ENCODE measurements around the gene OSBP2.
"Not testable (repeated sequence)": the region's sequence is repeated elsewhere in the genome, so short reads cannot be mapped to it uniquely, and the experiment has no call there.

Gene OSBP2

DNA sequence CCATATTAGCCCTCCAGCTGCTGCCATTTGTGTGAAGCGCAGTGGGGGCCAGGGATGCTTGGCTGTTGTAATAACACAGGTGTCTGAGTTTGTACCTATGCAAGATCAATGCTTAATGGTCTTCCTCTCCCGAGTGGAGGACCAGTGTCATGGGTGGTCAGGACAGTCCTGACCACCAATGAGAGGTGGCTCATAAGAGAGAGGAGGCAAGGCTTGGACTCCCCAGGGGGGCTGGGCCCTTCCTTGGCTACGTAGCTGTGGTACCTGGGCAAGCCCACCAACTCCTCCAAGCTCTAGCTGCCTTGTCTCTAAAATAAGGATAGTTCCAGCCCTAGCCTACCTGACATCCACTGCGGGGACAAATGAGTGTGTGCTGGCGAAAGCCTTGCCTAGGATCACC is 79.2 kb downstream of the OSBP2 start:
- DNase-seq = no peak

DNA sequence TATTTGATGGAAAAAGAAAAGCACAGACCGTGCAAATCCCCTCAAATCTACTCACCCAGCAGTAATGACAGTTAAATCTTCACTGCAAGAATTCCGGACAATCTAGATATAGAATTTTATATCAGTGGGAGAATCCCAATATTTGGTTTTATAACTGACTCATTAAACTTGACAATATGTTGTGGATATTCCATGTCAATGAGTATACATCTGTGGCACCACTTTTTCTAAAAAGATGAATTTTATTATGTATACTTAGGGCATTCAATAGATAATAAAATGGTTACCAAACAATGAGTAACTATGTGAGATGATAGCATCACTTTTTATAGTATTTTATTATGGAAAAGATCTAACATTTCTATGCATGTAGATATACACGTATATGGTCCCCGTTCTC is 79.9 kb downstream of the OSBP2 start:
- DNase-seq = no peak

DNA sequence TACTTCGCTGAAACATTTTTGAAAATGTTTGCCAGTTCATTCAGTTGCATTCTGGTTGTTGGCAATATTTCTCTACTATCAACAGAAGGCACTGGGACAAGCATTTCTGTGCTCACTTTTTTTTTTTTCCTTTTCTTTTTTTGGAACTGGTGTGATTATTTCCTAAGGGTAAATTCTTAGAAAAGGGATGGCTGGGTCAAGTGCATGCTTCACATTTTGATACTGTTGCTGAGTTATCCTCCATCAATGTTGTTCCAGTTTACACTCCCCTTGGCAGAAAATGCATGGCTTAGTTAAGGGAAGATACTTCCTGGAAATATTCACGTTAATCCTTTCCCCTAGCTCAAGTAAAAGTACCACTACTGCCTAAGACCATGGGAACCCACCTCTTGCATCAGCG is 81.8 kb downstream of the OSBP2 start:
- DNase-seq = no peak

DNA sequence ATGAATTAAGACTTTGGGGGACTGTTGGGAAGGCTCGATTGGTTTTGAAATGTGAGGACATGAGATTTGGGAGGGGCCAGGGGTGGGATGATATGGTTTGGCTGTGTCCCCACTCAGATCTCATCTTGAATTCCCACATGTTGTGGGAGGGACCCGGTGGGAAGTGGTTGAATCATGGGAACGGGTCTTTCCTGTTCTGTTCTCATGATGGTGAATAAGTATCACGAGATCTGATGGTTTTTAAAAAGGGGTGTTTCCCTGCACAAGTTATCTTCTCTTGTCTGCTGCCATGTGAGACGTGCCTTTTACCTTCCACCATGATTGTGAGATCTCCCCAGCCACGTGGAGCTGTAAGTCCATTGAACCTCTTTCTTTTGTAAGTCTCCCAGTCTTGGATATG is 82.5 kb downstream of the OSBP2 start:
- DNase-seq = not testable (repeated sequence)

DNA sequence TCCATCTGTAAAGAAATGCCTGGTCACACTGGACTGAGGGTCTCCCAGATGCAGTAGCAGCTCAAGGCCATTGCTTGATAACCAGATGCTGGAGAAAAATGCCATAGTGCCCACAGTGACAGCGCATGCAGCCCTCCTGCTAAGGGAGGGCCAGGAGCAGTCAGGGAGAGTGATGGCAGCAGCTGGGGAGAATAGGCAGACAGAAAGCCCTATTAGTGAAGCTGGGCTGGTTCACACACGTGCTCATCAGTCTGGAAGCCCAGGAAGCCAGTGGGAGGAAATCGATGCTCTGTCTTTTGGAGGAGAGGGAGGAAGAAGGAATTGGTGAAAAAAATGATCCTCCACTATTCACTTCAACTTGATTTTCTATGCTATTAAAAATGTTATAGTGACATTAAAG is 82.9 kb downstream of the OSBP2 start:
- DNase-seq = no peak

DNA sequence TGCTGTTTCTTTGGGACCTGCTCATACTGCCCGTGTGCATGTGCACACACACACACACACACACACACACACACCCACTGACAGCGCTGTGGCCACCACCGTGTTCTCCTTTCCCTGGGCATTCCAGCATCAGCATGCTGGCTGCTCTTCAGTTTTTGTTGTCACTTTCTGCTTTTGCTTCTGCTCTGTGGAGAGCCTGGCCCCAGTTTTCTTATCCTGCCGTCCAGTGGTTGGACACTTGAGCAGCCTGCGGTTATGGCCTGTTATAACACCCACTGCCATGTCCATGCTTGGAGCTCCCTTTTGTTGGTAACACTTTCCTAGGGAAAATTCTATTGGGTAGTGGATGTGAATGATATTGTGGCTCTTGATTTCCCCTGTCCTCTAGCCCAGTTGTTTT is 83.6 kb downstream of the OSBP2 start:
- DNase-seq = no peak

DNA sequence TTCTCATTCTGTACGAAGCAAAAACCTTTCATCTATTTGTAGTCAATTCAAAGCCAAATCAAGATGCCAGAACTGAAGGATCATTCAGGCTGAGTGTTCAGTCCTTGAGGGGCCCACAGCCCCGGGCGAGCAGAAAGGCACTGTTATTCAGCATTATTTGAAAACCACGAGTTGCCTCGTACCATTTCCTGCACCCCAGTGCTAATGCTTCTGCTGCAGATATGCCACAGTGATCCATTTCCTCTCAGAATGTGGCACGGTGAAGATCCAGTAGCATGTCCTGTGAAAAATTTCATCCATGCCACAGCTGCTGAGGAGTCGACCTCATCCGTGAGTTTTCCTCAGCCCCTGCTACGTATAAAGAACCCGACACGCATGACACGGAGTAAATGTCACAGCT is 85.4 kb downstream of the OSBP2 start:
- DNase-seq = no peak

DNA sequence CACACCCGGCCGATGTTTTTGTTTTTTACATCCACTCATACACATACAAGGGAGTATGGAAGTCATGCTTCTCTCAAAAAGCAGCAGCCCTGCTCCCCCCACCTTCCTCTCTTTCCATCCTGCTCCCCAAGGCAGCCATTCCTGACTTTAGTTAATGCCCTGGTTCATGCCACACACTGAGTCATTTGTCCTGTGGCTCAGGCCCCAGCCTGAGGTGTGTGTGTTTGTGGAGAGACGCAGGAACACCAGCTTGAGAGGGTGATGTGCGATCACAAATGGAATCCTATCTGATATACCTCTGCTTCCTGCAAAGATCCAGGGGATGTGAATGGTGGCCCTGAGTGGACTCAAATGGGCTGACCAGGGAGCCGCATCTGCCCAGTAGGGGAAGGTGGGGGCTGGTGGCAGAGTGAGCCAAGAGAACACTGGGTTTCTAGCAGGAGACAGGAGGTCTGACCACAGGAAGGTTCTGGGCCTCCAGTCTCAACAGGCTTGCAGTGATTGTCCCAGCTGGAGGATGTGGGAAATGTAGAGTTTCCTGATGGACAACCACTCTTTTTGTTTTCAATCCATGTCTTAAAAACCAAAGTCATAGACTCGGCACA is 86.7 kb downstream of the OSBP2 start:
- peak; percentile 6 for DNase-seq

DNA sequence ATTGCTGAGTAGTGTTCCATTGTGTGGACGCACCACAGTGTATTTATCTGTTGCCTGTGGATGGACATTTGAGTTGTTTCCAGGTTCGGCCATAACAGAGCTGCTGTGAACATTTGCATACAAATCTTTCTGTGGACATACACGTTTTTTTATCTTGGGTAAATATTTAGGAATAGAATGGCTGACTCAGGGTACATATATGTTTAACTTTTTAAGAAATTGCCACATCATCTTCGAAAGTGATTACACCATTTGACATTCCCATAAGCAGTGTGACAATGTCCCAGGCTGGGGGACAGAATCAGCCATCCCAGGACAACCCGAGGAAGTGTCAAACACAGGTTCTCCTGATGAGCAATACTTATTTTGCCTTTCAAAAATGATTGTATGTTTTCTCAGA is 87.9 kb downstream of the OSBP2 start:
- no peak for DNase-seq

DNA sequence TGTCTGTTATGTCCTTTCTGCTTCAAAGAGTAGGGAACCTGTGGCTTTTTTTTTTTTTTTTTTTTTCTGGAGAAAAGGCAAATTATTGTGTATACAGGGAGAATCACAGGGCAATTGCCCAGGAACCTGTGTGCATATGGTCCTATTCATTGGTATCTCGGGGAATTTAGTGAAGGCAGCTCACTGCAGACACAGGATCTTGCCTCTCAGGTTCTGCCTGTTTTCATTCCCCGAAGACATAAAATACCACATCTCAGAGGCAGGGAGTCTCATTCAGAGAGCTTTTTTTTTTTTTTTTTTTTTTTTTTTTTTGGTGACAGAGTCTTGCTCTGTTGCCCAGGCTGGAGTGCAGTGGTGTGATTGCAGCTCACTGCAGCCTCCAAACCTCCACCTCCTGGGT is 88.3 kb downstream of the OSBP2 start:
- DNase-seq = no peak

DNA sequence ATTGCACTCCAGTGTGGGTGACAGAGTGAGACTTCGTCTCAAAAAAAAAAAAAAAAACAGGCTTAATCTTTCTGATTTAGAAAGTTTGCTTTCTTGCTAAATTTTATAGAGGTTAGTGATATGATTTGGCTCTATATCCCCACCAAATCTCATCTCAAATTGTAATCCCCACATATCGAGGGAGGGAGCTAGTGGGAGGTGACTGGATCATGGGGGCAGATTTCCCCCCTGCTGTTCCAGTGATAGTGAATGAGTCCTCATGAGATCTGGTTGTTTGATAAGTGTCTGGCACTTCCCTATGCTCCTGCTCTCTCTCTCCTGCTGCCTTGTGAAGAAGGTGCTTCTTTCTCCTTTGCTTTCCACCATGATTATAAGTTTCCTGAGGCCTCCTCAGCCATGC is 90.9 kb downstream of the OSBP2 start:
- no peak for DNase-seq

DNA sequence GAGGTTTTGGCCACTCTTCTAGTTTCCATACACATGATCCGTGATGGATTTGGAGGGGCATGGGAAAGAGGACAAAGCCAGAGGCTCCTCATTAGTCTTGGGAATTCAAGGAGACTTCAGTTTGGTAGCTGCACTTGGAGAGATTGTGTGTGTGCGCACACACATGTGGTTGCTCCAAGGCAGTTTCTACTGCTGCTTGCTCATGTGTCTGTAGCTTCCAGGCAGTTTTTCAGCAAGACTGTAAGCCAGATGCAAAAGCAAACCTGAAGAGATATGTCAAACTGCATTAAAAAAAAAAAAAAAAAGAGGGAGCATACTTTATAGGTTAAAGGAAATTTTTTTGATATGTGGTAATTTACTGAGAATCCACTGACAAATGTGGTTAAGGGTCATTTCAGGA is 95.7 kb downstream of the OSBP2 start:
- no peak for DNase-seq

DNA sequence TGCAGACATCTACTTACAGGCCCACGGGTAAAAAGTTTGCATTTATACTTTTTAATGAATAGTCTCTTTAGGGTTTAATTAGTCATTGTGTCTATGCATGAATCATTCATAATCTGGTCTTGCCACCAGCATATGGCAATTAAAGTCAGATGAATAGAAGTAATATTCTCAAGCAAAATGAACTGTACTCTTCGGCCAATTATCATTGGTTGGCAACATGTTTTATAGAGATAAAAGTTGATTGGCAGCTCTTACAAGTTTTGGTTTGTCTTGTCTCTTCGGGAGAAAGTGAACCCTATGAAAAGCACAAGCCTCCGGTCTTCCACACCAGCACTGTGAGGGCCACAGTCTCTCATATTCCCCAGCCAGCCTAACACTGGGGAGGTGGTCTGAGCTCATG is 97.8 kb downstream of the OSBP2 start:
- no peak for DNase-seq

DNA sequence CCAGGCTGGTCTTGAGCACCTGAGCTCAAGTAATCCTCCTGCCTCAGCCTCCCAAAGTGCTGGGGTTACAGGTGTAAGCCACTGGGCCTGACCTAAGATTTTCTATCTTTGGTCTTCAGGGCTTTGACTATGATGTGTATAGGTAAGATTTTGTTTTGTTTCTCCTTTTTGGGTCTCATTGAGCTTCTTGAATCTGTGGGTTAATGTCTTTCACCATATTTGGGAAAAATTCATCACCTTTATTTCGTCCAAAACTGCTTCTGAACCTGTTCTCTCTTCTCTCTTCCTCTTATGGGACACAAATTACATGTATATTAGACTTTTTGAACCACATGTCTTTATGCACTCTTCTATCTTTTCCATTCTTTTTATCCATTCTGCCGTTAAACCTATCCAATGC is 100.4 kb downstream of the OSBP2 start:
- no peak for DNase-seq

DNA sequence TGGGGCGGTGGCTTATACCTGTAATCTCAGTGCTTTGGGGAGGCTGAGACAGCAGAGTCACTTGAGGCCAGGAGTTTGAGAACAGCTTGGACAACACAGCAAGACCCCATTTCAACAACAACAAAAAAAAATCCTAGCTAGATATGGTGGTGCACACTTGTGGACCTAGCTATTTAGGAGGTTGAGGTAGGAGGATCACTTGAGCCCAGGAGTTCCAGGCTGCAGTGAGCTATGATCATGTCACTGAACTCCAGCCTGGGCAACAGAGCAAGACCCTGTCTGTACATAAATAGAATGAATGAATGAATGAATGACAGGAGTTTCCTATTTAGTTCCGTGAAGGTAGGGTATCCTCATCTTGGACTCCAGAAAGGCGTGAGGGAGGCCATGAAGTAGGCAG is 107.0 kb downstream of the OSBP2 start:
- DNase-seq = no peak

DNA sequence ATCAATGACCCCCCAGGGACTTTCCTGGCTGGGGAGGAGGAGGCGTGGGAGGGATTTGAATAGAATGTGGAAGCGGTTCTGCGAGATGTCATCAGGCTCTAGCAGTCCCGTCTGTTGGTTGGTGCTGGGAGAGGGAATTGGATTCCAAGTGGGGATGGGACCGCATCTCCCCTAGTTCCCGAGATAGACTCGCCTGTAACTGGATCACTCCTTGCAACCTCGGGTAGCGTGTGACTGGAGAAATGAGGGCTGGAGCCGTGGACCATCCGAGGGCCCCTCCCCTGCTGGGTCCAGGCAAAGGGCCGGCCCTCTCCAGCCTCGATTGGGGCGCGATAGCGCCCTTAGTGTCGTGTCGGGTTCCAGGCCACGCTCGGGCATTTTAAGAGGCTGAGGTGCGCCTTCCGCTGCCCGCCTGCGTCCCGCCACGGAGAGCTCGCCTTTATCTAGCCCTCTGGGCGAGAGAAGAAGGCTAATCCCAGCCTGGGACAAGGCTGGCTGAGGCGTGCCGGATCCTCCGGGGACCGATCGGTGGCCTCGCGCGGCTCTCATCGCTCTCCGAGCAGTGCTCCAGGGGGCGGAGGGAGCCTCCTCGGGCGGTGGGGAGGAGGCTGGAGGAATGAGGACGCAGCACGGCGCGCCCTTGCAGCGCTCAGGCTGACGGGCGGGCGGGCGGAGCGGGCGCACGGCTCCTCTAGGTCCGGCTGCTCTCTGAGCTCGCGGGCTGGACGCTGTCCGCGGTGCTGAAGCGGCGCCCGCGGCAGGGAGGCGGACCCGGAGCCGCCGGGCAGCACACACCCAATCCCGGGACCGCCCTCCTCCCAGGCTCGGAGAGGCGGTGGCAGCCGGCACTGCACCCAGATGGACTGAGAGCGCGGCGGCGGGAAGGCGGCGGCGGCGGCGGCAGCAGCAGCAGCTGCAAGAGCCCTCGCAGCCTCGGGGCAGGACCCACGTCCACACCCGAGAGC is 107.8 kb downstream of the OSBP2 start:
- peak; percentile 90 for DNase-seq

DNA sequence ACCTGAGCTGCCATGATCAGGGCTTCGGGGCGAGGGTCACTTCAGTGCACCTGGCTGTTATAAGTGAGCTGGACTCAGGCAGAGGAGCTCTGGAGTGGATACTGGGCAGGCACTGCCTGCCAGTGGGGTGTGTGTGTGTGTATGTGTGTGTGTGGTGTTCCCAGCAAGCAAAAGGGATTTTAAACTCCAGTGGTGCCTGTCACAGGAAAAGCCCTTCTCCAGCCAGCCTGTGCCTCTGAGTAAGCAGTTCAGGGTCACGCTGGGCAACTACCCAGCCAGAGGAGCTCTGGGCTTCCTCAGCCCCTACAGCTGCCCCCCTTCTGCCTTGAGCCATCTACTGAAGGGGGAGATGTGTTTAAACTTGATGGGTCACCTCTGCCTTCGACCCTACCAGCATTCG is 109.0 kb downstream of the OSBP2 start:
- no peak for DNase-seq

DNA sequence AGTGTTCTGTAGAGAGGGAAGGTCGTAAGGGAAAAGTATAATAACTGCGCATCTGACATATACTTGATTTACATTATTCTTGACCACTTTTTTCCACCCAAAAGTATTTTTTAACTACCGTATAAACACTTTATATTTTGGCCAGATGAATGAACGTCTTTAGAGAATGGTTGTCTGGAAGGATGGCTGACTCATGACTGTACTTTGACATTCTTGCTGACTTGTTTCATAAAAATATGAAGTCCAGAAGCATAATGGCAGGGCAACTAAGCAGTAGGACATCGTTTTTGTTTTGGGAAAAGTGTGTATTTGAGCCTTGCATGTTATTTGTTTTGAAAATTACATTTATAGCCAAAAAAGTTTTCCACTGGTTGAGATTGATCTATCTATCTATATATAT is 110.0 kb downstream of the OSBP2 start:
- no peak for DNase-seq

DNA sequence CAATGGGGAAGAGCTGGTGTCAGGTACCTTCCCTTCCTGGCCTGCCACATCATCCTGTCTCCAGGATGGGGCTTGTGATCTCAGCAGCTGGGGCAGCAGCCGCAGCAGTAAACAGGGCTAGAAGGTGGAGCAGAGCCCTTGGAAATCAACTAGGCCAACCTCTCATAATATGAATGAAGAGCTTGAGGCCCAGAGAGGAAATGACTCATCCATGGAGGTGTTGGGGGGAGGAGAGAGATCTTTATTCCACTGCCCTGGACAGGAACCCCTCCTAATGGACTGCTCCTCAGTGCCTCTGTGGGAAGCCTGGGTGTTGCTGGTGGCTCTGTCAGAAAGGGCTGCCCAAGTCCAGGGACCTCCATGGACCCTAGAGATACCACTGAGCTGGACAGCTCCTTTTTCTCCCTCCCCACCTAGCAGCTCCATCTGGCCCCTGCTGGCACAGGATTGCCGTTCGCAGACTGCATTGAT is 111.8 kb downstream of the OSBP2 start:
- DNase-seq = peak; percentile 70

DNA sequence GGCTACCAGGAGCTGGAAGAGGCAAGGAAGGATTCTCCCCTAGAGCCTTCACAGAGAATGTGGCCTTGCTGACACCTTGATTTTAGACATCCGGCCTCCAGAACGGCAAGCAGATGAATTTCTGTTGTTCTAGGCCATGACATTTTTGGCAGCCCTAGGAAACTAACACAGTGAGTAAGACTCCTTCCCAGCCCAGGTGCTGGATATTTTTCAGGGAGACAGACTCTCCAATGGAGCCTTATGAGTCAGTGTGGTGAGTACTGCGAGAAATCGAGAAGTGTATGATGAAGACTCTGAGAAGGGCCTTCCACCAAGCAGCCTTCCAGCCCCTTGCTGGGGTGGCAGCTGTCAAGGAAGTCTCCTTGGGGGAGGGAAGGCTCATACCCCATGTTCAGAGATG is 114.4 kb downstream of the OSBP2 start:
- peak; percentile 32 for DNase-seq

DNA sequence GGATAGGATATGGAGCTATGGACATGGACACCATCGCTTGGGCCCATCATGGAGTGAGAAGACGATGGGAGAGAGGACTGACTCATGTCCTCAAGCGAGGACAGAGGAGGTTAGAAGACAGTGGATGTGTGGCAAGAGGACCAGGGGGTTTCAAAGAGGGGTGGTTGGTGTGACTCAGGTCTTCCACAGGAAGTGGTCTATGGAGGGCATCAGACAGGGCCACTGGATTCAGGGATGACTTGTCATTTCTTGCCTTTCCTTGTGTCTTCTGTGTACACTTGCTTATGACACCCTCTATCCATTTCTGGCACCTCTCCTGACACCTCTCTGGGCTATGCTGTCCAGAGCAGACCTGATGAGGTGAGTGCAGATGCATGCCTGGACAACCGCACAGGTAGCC is 115.4 kb downstream of the OSBP2 start:
- no peak for DNase-seq

DNA sequence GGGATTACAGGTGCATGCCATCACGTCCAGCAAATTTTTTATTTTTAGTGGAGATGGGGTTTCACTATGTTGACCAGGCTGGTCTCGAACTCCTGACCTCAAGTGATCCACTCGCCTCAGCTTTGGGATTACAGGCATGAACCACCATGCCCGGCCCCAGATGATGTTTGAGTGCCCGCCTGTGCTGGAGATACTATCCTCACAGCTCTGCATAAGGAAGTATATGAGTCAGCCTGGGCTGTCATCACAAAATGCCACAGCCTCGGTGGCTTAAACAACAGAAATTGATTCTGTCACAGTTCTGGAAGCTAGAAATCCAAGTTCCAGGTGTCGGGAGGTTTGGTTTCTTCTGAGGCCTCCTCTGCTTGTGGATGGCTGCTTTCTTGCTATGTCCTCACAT is 119.3 kb downstream of the OSBP2 start:
- no peak for DNase-seq

DNA sequence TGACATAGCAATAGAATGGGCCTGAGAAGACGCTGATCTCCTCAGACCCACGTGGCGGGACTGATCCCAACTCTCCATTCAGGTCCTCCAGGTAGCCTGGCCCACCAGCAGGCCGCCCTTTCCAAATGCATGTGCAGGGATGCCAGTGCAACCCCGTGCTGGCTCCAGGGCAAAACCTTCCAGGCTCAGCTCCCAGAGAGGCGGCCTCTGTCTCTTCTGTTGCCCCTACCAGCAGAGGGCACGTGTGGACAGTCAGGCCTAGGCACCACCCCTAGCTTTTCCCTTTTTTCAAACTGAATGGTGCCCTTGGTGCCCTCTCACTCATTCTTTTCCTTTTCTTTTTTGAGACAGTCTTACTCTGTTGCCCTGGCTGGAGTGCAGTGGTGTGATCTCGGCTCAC is 121.7 kb downstream of the OSBP2 start:
- DNase-seq = no peak

DNA sequence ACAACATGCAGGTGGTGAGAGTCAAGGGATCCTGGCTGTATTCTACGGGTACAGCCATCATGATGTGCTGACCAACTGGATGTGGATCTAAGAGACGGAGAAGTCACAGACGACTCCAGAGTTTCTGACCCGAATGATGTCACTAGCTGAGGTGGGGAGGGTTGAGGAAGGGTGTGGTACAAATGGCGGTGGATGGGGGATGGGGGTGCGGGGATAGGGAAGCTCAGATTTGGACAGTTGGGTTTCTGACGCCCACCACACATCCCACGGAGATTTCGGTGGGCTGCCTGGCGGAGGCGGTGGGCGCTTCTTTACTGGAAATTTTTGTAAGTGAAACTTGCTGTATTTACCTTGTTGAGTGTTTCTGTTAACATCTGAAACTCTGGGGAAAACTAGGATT is 126.7 kb downstream of the OSBP2 start:
- no peak for DNase-seq

DNA sequence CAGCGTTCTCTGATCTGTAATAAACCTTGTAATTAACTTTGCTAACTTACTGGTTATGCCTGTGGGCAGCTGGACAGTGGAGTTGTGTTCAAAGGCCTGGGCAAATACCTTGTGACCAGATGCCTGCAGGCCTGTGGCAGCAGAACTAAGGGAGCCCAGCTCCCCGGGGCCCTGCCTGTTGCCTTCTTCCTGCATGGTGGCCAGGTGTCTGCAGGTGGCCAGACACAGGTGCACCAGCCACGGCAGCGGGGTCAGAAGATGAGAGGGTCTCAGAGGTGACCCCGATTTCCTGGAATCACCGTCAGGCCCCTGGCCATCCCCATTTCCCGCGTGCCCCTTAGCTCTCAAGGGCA is 127.2 kb downstream of the OSBP2 start:
- no peak for DNase-seq
